GM19025 (cell line): ENCODE measurements around the gene UPK2.
"Not testable (repeated sequence)": the region's sequence is repeated elsewhere in the genome, so short reads cannot be mapped to it uniquely, and the experiment has no call there.

Source experiments
- ATAC-seq: cut with Tn5 transposase; IDR thresholded peaks from one replicate; pipeline ENCODE4 v1.9.1; 2021; ENCODE audit warnings: mild to moderate bottlenecking, low read depth, moderate library complexity; ENCODE audit not compliant: unreplicated experiment

Gene UPK2

GRCh38 chr11:118935376-118935775 lies 20.7 kb upstream of the UPK2 start:
- ATAC-seq, result no peak

GRCh38 chr11:118938491-118939403 lies 17.4 kb upstream of the UPK2 start:
- ATAC-seq, result no peak

GRCh38 chr11:118939404-118939915 lies 16.6 kb upstream of the UPK2 start:
- ATAC-seq, result no peak

GRCh38 chr11:118939953-118940598 lies 16.0 kb upstream of the UPK2 start:
- ATAC-seq, result no peak

GRCh38 chr11:118947091-118947490 lies 9.0 kb upstream of the UPK2 start:
- no peak for ATAC-seq

- ATAC-seq, result no peak
These were observed 8.1 kb upstream of the UPK2 start for GRCh38 chr11:118948000-118948399.

GRCh38 chr11:118953265-118953664 lies 2.8 kb upstream of the UPK2 start:
- ATAC-seq, result no peak

GRCh38 chr11:118953976-118954375 lies 2.1 kb upstream of the UPK2 start:
- not testable (repeated sequence) for ATAC-seq

- no peak for ATAC-seq
These were observed 860 bp downstream of the UPK2 start for GRCh38 chr11:118956847-118957469.

- no peak for ATAC-seq
These were observed 1.5 kb downstream of the UPK2 start for GRCh38 chr11:118957549-118957948.

GRCh38 chr11:118957968-118958367 lies 1.9 kb downstream of the UPK2 start:
- ATAC-seq, result no peak

GRCh38 chr11:118958577-118958976 lies 2.5 kb downstream of the UPK2 start:
- ATAC-seq, result no peak

GRCh38 chr11:118961189-118961588 lies 5.1 kb downstream of the UPK2 start:
- no peak for ATAC-seq

- no peak for ATAC-seq
These were observed 5.5 kb downstream of the UPK2 start for GRCh38 chr11:118961591-118961990.

GRCh38 chr11:118969508-118969907 lies 13.4 kb downstream of the UPK2 start:
- ATAC-seq, result not testable (repeated sequence)

- no peak for ATAC-seq
These were observed 15.5 kb downstream of the UPK2 start, which contains the start of gene FOXR1 for GRCh38 chr11:118971646-118972045. FOXR1 (plus strand) TSS chr11:118971761; CDS start chr11:118971932, 171 bp downstream.

- no peak for ATAC-seq
These were observed 17.9 kb downstream of the UPK2 start for GRCh38 chr11:118973985-118974384.

GRCh38 chr11:118975771-118976709 lies 19.9 kb downstream of the UPK2 start:
- ATAC-seq, result no peak

- ATAC-seq, result no peak
These were observed 23.3 kb downstream of the UPK2 start for GRCh38 chr11:118979434-118979833.
